Neuronal stem cell (in vitro differentiated cells): Measurements from ENCODE around the gene FXYD5.
A peak's percentile ranks its signal among the peaks of the same experiment; 100 is the strongest.

Source experiments
- DNase-seq: peaks from one replicate; pipeline ENCODE4 v3.0.0-alpha.2; 2013; ENCODE audit warnings: low spot score
- H2AFZ ChIP-seq: one replicate; pipeline ENCODE4 v1.6.1; 2013; ENCODE audit warnings: mild to moderate bottlenecking, low read length, inconsistent platforms
- H2AK5ac ChIP-seq: 2 replicates; pipeline ENCODE4 v1.6.1; 2013; ENCODE audit warnings: low read depth, mild to moderate bottlenecking, inconsistent platforms, low read length, moderate library complexity, mixed read lengths
- H2BK120ac ChIP-seq: 2 replicates; pipeline ENCODE4 v1.6.1; 2013; ENCODE audit warnings: low read depth, mild to moderate bottlenecking, inconsistent platforms, low read length, moderate library complexity, mixed read lengths
- H2BK12ac ChIP-seq: one replicate; pipeline ENCODE4 v1.6.1; 2013; ENCODE audit warnings: low read length, inconsistent platforms
- H2BK15ac ChIP-seq: 2 replicates; pipeline ENCODE4 v1.6.1; 2013; ENCODE audit warnings: mild to moderate bottlenecking, low read length, inconsistent platforms, mixed read lengths
- H2BK5ac ChIP-seq: one replicate; pipeline ENCODE4 v1.6.1; 2013; ENCODE audit warnings: inconsistent platforms, mild to moderate bottlenecking, low read length, moderate library complexity
- H3K14ac ChIP-seq: one replicate; pipeline ENCODE4 v1.6.1; 2013; ENCODE audit warnings: low read length, inconsistent platforms
- H3K18ac ChIP-seq: 2 replicates; pipeline ENCODE4 v1.6.1; 2013; ENCODE audit warnings: low read length, inconsistent platforms
- H3K23ac ChIP-seq: 2 replicates; pipeline ENCODE4 v1.6.1; 2013; ENCODE audit warnings: low read depth, mild to moderate bottlenecking, mixed read lengths, low read length, inconsistent platforms; ENCODE audit not compliant: poor library complexity
- H3K27ac ChIP-seq: replicated peaks from 3 replicates; pipeline ENCODE4 v1.5.1; 2013; ENCODE audit warnings: low read length, inconsistent platforms
- H3K27me3 ChIP-seq, 3 experiments: 2 replicates each; pipeline ENCODE4 v1.6.1; 2013; ENCODE audit warnings: low read length in 3 of 3, mild to moderate bottlenecking in 2 of 3, inconsistent platforms in 1 of 3, low read depth in 1 of 3, mixed read lengths in 1 of 3, moderate library complexity in 1 of 3; ENCODE audit not compliant: control insufficient read depth in 3 of 3, insufficient read depth in 3 of 3
- H3K36me3 ChIP-seq, 2 donors: replicated peaks in 1 of 2; 2 replicates each; pipeline ENCODE4 v1.6.1; 2013; ENCODE audit warnings: low read length in 2 of 2; ENCODE audit not compliant: control insufficient read depth in 2 of 2, insufficient read depth in 2 of 2
- H3K4ac ChIP-seq: 2 replicates; pipeline ENCODE4 v1.6.1; 2013; ENCODE audit warnings: inconsistent platforms, mild to moderate bottlenecking, low read length, moderate library complexity
- H3K4me1 ChIP-seq, 2 donors: 1 replicate in 1 of 2; 2 replicates in 1 of 2; pipeline ENCODE4 v1.6.1; 2013; ENCODE audit warnings: low read length in 2 of 2, low read depth in 1 of 2; ENCODE audit not compliant: control insufficient read depth in 2 of 2, insufficient read depth in 1 of 2
- H3K4me2 ChIP-seq: one replicate; pipeline ENCODE4 v1.6.1; 2013; ENCODE audit warnings: mild to moderate bottlenecking, low read length, inconsistent platforms; ENCODE audit not compliant: insufficient read depth, poor library complexity, severe bottlenecking
- H3K4me3 ChIP-seq, 2 donors: 2 replicates each; pipeline ENCODE4 v1.5.1; 2013; ENCODE audit warnings: low read length in 2 of 2, mild to moderate bottlenecking in 2 of 2, inconsistent platforms in 1 of 2, moderate library complexity in 1 of 2
- H3K79me1 ChIP-seq: one replicate; pipeline ENCODE4 v1.6.1; 2013; ENCODE audit warnings: low read depth, mild to moderate bottlenecking, inconsistent platforms, low read length, moderate library complexity
- H3K9ac ChIP-seq: one replicate; pipeline ENCODE4 v1.6.1; 2013; ENCODE audit warnings: mild to moderate bottlenecking, low read depth, low read length, inconsistent platforms; ENCODE audit not compliant: poor library complexity
- H3K9me3 ChIP-seq, 2 donors: replicated peaks in 1 of 2; 2 replicates each; pipeline versions ENCODE3 to v1.6.1; 2013; ENCODE audit warnings: low read length in 2 of 2, mild to moderate bottlenecking in 2 of 2, inconsistent platforms in 1 of 2, low read depth in 1 of 2, mixed read lengths in 1 of 2, moderate library complexity in 1 of 2; ENCODE audit not compliant: control insufficient read depth in 2 of 2, insufficient read depth in 1 of 2
- H4K8ac ChIP-seq: one replicate; pipeline ENCODE4 v1.6.1; 2013; ENCODE audit warnings: low read depth, mild to moderate bottlenecking, inconsistent platforms, low read length, moderate library complexity
- H4K91ac ChIP-seq: one replicate; pipeline ENCODE4 v1.6.1; 2013; ENCODE audit warnings: low read length, low read depth, mild to moderate bottlenecking, inconsistent platforms; ENCODE audit not compliant: poor library complexity
- WGBS, 2 donors: extraction: QIAGEN DNeasy Blood & Tissue Kit; methylation state at CpG; one replicate each; pipeline ENCODE4 v1.1.7; 2013; ENCODE audit warnings: missing lambda C conversion rate in 2 of 2, mixed read lengths in 1 of 2; ENCODE audit not compliant: insufficient read length in 2 of 2, insufficient replicate concordance in 1 of 2; ENCODE audit errors: extremely low coverage in 2 of 2; 5-methylcytosine and 5-hydroxymethylcytosine counted together

Gene FXYD5

GRCh38 chr19:35134601-35135242 lies 19.8 kb upstream of the FXYD5 start, which contains the start of gene LGI4:
TSS of gene LGI4 (minus strand) at chr19:35135059. CDS start at chr19:35134680, 379 bp downstream.
- no peak within 1 kb of the TSS for H3K4me3 ChIP-seq
- peaks cover 0 to 22% (median 0%) of the 10 kb centered on the region in 3 experiments for H3K27me3 ChIP-seq
- no peak for DNase-seq
- H2BK15ac ChIP-seq: peak within 1 kb of the TSS; percentile 98
- no peak within 1 kb of the TSS for H3K23ac ChIP-seq
- peak within 1 kb of the TSS; percentile 73 for H3K14ac ChIP-seq
- H2BK5ac ChIP-seq: no peak within 1 kb of the TSS
- H2BK120ac ChIP-seq: peak within 1 kb of the TSS; percentile 6
- H2AK5ac ChIP-seq: peak within 1 kb of the TSS; percentile 98
- H3K18ac ChIP-seq: peak within 1 kb of the TSS; percentile 79
- WGBS, 2 donors: no CpG with 5 or more reads among the region's 15 CpGs
- H3K9ac ChIP-seq: peak within 1 kb of the TSS; percentile 64
- peak within 1 kb of the TSS; percentile 64 for H3K4me2 ChIP-seq
- H3K9me3 ChIP-seq: peaks cover 0 to 2% of the 10 kb centered on the region in 2 donors
- H3K36me3 ChIP-seq: no peaks in the 10 kb centered on the region
- no peak within 1 kb of the TSS for H3K4ac ChIP-seq
- peaks cover 15 to 17% of the 10 kb centered on the region in 2 donors for H3K4me1 ChIP-seq
- peak within 1 kb of the TSS; percentile 66 for H2AFZ ChIP-seq
- H4K91ac ChIP-seq: no peak within 1 kb of the TSS
- H3K79me1 ChIP-seq: no peaks in the 10 kb centered on the region
- H3K27ac ChIP-seq: no peak within 1 kb of the TSS
- H4K8ac ChIP-seq: no peak within 1 kb of the TSS
- H2BK12ac ChIP-seq: peak within 1 kb of the TSS; percentile 48

- no peak overlapping the region for H2AK5ac ChIP-seq
- DNase-seq: peak; percentile 84
- H3K79me1 ChIP-seq: no peaks in the 10 kb centered on the region
- H4K8ac ChIP-seq: no peak overlapping the region
- H3K27me3 ChIP-seq: peaks cover 0 to 29% (median 0%) of the 10 kb centered on the region in 3 experiments
- H3K14ac ChIP-seq: no peak overlapping the region
- no peaks in the 10 kb centered on the region for H3K36me3 ChIP-seq
- H3K23ac ChIP-seq: no peak overlapping the region
- no peak overlapping the region for H2BK120ac ChIP-seq
- H2AFZ ChIP-seq: peak overlapping the region; percentile 66
- H3K27ac ChIP-seq: no peak overlapping the region
- peak overlapping the region; percentile 41 for H3K18ac ChIP-seq
- peaks cover 0 to 2% of the 10 kb centered on the region in 2 donors for H3K9me3 ChIP-seq
- H3K4me2 ChIP-seq: peak overlapping the region; percentile 64
- peaks cover 17 to 22% of the 10 kb centered on the region in 2 donors for H3K4me1 ChIP-seq
- H3K9ac ChIP-seq: no peak overlapping the region
- H4K91ac ChIP-seq: no peak overlapping the region
- no peak overlapping the region for H2BK5ac ChIP-seq
- no peak overlapping the region for H2BK12ac ChIP-seq
- H3K4me3 ChIP-seq: no peak overlapping the region
- no CpG with 5 or more reads among the region's 7 CpGs for WGBS, 2 donors
- H2BK15ac ChIP-seq: no peak overlapping the region
- no peak overlapping the region for H3K4ac ChIP-seq
Measured at GRCh38 chr19:35135389-35135909, 19.1 kb upstream of the FXYD5 start.

GRCh38 chr19:35136231-35136630 lies 18.3 kb upstream of the FXYD5 start:
- no peak overlapping the region for H3K4me3 ChIP-seq
- H3K79me1 ChIP-seq: no peaks in the 10 kb centered on the region
- H3K4ac ChIP-seq: no peak overlapping the region
- DNase-seq: no peak
- peaks cover 0 to 35% (median 3%) of the 10 kb centered on the region in 3 experiments for H3K27me3 ChIP-seq
- no peak overlapping the region for H2BK120ac ChIP-seq
- no peak overlapping the region for H2AK5ac ChIP-seq
- no peak overlapping the region for H3K23ac ChIP-seq
- H3K4me2 ChIP-seq: no peak overlapping the region
- peak overlapping the region; percentile 10 for H2BK15ac ChIP-seq
- no peak overlapping the region for H3K9ac ChIP-seq
- H2AFZ ChIP-seq: no peak overlapping the region
- no peak overlapping the region for H3K14ac ChIP-seq
- peaks cover 21 to 24% of the 10 kb centered on the region in 2 donors for H3K4me1 ChIP-seq
- no peak overlapping the region for H4K8ac ChIP-seq
- no peak overlapping the region for H4K91ac ChIP-seq
- no peak overlapping the region for H2BK12ac ChIP-seq
- peaks cover 0 to 2% of the 10 kb centered on the region in 2 donors for H3K9me3 ChIP-seq
- WGBS, 2 donors: no CpG with 5 or more reads among the region's 11 CpGs
- H3K27ac ChIP-seq: no peak overlapping the region
- H3K18ac ChIP-seq: no peak overlapping the region
- H3K36me3 ChIP-seq: no peaks in the 10 kb centered on the region
- H2BK5ac ChIP-seq: no peak overlapping the region

DNA sequence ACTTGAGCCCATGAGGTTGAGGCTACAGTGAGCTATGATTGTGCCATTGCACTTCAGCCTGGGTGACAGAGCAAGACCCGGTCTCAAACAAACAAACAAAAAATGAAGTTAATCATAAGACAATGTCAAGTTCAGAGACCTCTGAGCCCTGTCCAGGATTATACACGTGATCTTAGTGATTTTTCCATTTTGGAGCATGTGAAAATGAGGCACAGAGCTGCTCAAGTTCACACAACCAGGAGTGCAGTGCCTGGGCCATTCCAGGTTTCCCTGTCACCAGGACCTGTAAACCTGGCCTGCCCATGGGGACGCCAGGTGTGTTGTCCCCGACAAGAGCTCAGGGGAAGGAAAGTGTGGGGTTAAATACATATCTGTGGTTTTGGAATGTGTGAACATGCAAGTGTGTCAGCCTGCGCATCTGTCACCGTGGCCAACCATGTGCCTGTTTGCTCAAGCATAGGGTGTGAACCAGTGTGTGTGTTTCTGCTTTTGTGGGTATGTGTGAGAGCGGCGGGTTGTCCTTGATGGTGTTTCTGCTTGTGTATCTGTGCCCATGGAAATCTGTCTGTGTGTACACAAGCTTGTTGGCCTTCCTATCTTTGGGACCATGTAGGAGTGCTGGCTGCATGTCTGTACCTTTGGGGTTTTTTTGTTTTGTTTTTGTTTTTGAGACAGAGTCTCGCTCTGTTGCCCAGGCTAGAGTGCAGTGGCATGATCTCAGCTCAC lies 17.4 kb upstream of the FXYD5 start:
- Histone ChIP-seq H3K18ac (no peak overlapping the region), H2BK5ac (no peak overlapping the region), H3K27me3 (peaks cover under 1 to 43% (median 12%) of the 10 kb centered on the region in 3 experiments), H3K4ac (no peak overlapping the region), H2AFZ (no peak overlapping the region), H2BK12ac (no peak overlapping the region), H3K27ac (no peak overlapping the region), H3K9me3 (peaks cover 0 to 2% of the 10 kb centered on the region in 2 donors), H3K4me2 (no peak overlapping the region), H4K8ac (no peak overlapping the region), H4K91ac (no peak overlapping the region), H3K4me1 (peaks cover 22 to 24% of the 10 kb centered on the region in 2 donors), H3K4me3 (no peak overlapping the region), H3K9ac (no peak overlapping the region), H2BK15ac (no peak overlapping the region), H2AK5ac (no peak overlapping the region), H3K36me3 (no peaks in the 10 kb centered on the region), H2BK120ac (no peak overlapping the region), H3K79me1 (no peaks in the 10 kb centered on the region), H3K23ac (peak overlapping the region; percentile 27), H3K14ac (no peak overlapping the region)
- DNase-seq: no peak
- WGBS, 2 donors: no CpG with 5 or more reads among the region's 9 CpGs
